ENCODE data around the gene SLC28A3.

Gene SLC28A3

GRCh38 chr9:84339962-84340361, 596 bp downstream of the SLC28A3 start:
- DNase-seq (ENCODE audit: low read depth in 3 of 3): no peak

DNA sequence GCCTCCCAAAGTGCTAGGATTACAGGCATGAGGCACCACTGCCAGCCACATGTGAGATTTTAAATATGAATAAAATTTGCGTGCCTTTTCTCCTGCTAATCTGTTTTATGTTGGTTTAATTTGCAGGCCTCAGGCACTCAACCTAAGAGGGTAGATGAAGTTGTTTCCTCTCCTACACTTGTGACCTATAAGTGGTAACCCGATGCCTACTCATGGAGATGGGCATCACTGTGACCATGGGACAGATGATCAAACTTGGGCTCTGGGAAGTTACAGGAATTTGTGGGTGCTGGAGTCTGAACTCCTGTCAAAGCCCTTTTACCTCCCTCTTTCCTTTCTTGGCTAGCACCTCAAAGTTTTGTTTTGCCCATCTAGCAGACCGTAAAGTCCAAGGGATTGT, 1.1 kb downstream of the SLC28A3 start:
- no peak for DNase-seq (ENCODE audit: low read depth in 3 of 3)

DNA sequence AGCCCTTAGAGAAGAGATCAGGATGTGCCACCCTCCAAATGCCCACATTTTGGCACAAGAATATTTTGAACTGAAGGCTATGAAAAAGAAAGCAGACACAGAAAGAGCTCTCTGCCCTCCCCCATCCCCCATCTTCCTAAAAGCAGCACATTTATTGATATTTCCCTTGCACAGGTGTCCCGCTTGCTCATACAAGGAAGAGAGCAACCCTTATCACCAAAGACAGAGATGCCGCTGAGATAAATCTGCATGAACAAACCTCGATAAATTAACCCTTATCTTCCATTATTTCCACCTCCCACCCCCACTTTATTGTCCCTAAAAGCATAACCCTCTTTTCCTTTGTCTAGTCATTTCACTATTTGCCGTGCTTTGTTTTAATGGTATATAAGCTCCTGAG, 1.8 kb downstream of the SLC28A3 start:
- no peak for DNase-seq (ENCODE audit: low read depth in 3 of 3)

DNA sequence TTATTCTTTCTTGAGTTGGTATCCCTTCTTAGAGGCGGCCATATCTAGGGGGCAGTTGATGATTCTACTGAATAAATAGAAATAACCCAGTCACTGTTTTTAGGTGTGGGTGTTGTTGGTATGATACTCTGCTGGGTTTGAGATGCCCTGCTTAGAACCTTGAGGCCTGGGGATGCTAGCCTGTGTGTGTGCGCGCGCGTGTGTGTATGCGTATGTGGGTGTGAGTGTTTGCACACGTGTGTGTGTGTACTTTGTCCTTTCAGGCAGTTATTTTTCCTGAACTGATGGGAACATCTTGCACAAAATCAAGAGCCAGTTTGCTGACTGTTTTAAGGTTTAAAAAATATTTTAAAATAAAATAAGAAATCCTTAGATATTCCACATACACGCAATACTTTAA, 3.3 kb downstream of the SLC28A3 start:
- no peak for DNase-seq (ENCODE audit: low read depth in 3 of 3)

- no peak for DNase-seq (ENCODE audit: low read depth in 3 of 3)
Measured at GRCh38 chr9:84331119-84331809, 9.3 kb downstream of the SLC28A3 start.

GRCh38 chr9:84330246-84330645, 10.3 kb downstream of the SLC28A3 start:
- DNase-seq (ENCODE audit: low read depth in 3 of 3): no peak

- DNase-seq (ENCODE audit: low read depth in 3 of 3): no peak
Measured at GRCh38 chr9:84327184-84327583, 13.4 kb downstream of the SLC28A3 start.

- no peak for DNase-seq (ENCODE audit: low read depth in 3 of 3)
Measured at GRCh38 chr9:84325347-84325973, 15.1 kb downstream of the SLC28A3 start.

DNA sequence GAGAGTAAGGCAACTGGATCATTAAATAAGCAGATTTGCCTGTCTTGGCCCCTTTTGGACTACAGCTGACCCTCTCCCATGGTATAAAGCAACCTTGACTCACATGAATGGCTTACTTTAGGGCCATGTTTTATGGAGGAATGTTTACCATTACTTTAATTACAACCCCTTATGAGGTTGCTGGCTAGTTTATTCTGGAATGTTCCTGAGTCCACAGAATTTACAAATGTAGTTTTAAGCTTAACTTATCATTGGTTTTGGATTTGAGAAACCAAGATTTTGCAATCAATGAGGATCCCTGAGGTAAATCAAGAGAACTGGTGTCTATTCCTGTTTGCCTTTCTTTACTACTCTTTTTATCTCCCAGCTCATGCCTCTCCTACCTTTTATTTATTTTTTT, 15.7 kb downstream of the SLC28A3 start:
- no peak for DNase-seq (ENCODE audit: low read depth in 3 of 3)

DNA sequence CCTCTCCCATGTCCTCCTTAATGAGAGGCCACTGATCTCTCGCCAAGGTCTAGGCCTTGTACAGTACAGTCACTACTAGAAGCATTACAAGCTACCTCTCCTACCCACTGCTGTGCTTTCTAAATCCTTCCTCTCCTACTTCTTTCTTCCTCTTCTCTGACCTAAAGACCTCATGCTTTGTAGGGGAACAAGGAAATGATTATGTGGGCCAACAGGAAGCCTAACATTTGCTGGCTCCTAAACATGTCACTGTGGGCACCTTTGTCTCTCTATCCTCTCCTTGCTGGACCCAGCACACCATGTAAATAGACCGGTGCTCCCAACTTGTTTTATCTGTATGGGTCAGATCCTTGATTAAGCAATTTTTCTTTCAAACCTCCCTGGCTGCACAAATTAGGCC, 16.7 kb downstream of the SLC28A3 start:
- DNase-seq (ENCODE audit: low read depth in 3 of 3): no peak

DNA sequence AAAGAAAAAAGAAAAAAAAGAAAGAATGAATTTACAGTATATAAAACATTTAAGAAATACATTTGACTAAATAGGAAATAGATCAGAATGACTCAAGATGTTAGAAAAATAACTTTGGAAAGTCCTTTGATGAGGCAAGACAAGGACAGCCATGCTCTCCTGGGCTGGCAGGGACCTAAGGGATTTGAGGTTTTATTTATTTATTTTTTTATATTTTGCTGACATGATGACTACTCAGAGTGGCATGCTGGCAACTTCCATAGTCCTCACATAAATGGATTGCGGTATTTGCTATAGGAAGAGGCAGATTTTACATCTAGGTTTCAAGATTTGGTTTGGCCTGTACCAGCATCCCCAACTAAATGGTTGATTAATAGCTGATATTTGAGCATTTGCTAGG, 17.7 kb downstream of the SLC28A3 start:
- no peak for DNase-seq (ENCODE audit: low read depth in 3 of 3)

DNA sequence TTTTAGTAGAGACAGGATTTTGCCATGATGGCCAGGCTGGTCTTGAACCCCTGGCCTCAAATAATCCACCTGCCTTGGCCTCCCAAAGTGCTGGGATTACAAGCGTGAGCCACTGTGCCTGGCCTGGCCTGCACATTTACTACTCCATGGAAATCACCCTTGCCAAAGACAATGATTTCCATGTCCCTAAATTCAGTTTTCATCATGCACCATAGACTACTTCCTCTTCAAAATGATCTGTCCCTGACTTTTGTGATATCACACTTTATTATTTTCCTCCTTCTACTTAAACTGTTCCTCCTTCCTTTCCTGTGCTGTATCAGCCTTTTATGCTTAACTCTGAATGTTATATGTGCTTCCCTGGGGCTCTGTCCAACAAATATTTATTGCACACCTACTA, 20.3 kb downstream of the SLC28A3 start:
- DNase-seq (ENCODE audit: low read depth in 3 of 3): no peak

- no peak for DNase-seq (ENCODE audit: low read depth in 3 of 3)
Measured at GRCh38 chr9:84319632-84320031, 20.9 kb downstream of the SLC28A3 start.

- no peak for DNase-seq (ENCODE audit: low read depth in 3 of 3)
Measured at GRCh38 chr9:84318981-84319380, 21.6 kb downstream of the SLC28A3 start.

GRCh38 chr9:84317563-84317962, 23.0 kb downstream of the SLC28A3 start:
- no peak for DNase-seq (ENCODE audit: low read depth in 3 of 3)

DNA sequence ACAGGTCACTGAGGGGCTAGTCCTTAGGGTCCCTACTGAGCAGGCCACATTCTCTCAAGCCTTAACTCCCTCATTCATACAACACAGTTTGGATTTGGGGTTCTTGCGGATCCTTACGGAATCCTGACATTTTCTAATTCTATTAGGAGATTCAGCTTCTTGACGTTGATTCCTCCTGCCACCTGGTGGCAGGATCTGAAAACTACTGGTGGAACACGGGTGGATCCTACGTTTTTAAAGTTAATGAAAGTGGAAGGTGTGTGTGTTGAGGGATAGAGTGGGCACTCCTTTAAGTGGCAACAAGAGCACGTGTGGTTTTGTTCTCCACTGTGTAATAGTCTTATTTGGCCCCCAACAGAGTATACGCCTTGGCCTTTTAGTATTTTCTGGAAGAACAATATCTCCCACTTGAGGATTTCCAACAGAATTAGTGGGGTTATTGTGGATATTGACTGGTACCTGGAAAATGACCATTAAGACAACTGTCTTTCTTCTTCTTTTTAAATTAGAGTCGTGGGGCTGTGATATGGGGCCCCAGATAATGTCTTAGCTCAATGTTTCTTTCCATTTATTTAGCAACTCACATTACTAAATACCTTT, 25.2 kb downstream of the SLC28A3 start:
- peak; percentile 21 to 31 (median 27) for DNase-seq (ENCODE audit: low read depth in 3 of 3)

GRCh38 chr9:84314306-84314705, 26.3 kb downstream of the SLC28A3 start:
- DNase-seq (ENCODE audit: low read depth in 3 of 3): no peak

- no peak for DNase-seq (ENCODE audit: low read depth in 3 of 3)
Measured at GRCh38 chr9:84310883-84311282, 29.7 kb downstream of the SLC28A3 start.

DNA sequence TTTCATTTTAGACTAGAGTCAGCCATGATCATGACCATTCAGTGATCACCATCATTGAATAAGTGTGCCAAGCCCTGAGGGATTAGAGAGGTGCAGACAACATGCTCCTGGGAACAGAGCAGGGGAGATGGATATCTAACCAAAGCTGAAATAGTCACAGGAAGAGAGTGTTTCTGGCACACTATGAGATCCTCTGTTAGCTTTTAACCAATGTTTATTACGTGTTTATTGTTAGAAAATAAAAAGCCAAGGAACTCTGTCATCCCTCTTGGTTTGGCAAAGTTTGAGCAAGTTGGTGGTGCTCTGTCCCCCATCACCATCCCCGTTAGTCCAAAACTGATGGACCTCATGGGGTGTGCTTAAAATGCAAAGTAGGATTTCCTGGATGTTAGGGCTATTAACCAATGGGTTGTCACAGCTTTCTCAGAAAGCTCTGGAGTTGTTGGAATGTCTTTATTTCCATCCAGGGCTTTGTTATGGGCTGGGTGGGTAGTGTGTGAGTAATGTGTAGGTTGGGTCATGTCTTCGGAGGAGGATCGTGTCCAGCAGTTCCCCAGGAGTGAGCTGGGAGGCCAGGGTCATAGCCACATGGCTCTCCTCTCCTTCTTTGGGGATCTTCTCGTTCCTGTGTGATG, 34.9 kb downstream of the SLC28A3 start:
- no peak for DNase-seq (ENCODE audit: low read depth in 3 of 3)

DNA sequence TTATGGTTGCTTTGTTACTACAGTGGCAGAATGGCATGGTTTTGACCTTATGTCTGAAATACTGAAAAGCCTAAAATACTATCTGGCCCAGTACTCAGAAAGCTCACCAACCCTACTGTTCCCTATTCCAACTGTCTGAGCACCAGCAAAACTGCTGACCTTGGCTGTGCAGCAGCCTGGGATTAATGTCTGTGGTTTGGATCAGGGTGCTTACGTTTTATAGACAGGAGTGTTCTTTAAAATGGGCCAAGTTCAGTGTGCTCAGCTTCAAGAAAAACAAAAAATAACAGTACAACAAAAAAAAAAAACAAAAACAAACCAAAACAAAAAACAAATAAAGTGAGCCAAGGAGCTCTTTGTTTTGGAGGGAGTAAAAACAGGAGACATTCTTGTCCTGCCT, 36.4 kb downstream of the SLC28A3 start:
- DNase-seq (ENCODE audit: low read depth in 3 of 3): no peak

- DNase-seq (ENCODE audit: low read depth in 3 of 3): no peak
Measured at GRCh38 chr9:84303061-84303460, 37.5 kb downstream of the SLC28A3 start.

GRCh38 chr9:84301851-84302250, 38.7 kb downstream of the SLC28A3 start:
- DNase-seq (ENCODE audit: low read depth in 3 of 3): no peak

DNA sequence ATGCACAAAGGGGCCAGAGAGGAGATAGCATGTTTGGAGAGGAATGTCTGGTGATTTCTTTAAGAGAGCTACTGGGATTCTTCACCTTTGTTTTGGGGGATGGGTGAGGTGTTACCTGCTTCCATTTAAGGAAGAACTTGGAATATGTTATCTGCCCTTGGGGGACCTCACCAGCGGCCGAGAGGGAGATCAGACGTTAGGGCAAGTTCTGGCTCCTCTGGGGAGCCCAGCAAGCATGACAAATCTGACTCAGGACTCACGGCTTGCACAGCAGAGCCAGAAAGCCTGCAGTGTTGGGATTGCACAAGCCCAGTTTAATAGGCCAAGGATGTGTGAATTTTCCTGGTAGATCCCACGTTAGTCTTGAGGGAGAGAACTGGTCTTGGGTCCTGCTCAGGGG, 40.3 kb downstream of the SLC28A3 start:
- no peak for DNase-seq (ENCODE audit: low read depth in 3 of 3)

Measured in stimulated activated CD4-positive, alpha-beta T cell treated with anti-CD3 and anti-CD28 coated beads, TNF-alpha, amount 100 ng/mL, for 48 hours (primary cell).